Thyroid gland (tissue), 4 donors: ENCODE measurements around the gene CD46. TPM values are rescaled to one million over a fixed set of nuclear protein-coding genes. Genes with fewer than 3 reads are reported as not detected.

Experiments
- DNase-seq, 2 donors: peaks; one replicate each; pipeline ENCODE4 v3.0.0-alpha.2; 2019
- H3K27ac ChIP-seq, 3 donors: fragments of 200-600 bp; sonication (generic); 1 replicate in 2 of 3; 2 replicates in 1 of 3; pipeline ENCODE4 v1.5.1; 2016 to 2019; ENCODE audit warnings: mild to moderate bottlenecking in 1 of 3, moderate library complexity in 1 of 3
- H3K27me3 ChIP-seq: fragments of 200-600 bp; sonication (generic); one replicate; pipeline ENCODE4 v1.5.1; 2019
- H3K36me3 ChIP-seq, 2 donors: fragments of 200-600 bp; sonication (generic); one replicate each; pipeline ENCODE4 v1.5.1; 2016 to 2019
- H3K4me1 ChIP-seq, 2 donors: fragments of 200-600 bp; sonication (generic); one replicate each; pipeline ENCODE4 v1.5.1; 2017 to 2019
- H3K4me3 ChIP-seq, 3 donors: fragments of 200-600 bp; sonication (generic); replicated peaks in 1 of 3; 1 replicate in 2 of 3; 2 replicates in 1 of 3; pipeline ENCODE4 v1.5.1; 2016; ENCODE audit warnings: mild to moderate bottlenecking in 1 of 3
- H3K9me3 ChIP-seq: fragments of 200-600 bp; sonication (generic); one replicate; pipeline ENCODE4 v1.5.1; 2017
- POLR2A ChIP-seq, 2 donors: fragments of 450-650 bp; IDR thresholded peaks; one replicate each; pipeline ENCODE4 v1.6.1; 2017; ENCODE audit warnings: antibody characterized with exemption in 2 of 2, mild to moderate bottlenecking in 2 of 2, moderate library complexity in 1 of 2
- WGBS, 2 donors: methylation state at CpG; one replicate each; pipeline ENCODE4 v1.1.5; 2017; 5-methylcytosine and 5-hydroxymethylcytosine counted together
- intact Hi-C: fragments of 100-400 bp; cut with DNase I; formaldehyde crosslinking; loops from one replicate; pipeline ENCODE4 v1.15.1; 2023
- total RNA-seq, 4 donors: library from RNA; depleted of rRNA; stranded (reverse); fragments of >200 nt; gene quantifications; one replicate each; pipeline ENCODE4 v1.2.3, GENCODE V29; 2016
- TF ChIP-seq, protein P1 (sequence below), 6 experiments: fragments of 200-600 bp in 3 of 6; fragments of 450-650 bp in 3 of 6; sonication (generic) in 3 of 6; IDR thresholded peaks; one replicate each; pipeline ENCODE4 v1.5.1; 2016 to 2019; ENCODE audit warnings: antibody characterized with exemption in 6 of 6, mild to moderate bottlenecking in 2 of 6, inconsistent platforms in 1 of 6, moderate library complexity in 1 of 6

CD46 gene
- total RNA-seq, 4 donors from 2014 or later: 135 to 275 (median 180) TPM

DNA sequence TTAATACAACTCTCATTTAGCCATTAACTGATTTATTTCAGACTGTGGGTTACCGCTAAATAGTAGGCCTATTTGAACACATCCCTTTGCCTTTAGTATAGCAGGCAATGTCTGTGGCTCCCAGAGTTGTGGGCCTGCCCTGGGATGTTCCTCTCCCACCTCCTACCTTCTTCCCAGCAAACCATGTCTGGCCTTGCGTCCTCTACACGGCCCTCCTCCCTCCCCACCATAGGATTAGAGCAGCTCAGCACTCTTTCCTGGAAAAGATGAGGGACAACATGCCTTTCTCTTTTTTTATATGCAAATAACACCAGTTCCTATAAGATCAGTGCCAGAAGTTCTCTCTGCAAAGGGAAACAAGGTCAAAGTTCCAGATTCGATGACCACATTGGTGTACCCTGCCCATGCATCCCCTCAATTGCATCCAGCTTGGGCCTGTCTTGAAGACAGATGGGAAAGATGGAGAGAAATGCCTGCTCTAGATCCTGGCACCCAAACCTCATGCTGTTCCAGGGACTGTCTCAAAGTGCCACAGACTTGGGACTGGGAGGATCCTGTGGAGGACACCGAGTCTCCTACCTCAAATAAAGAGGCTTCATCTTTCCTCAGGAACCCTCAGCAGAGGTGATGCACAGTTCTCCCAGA, 57.2 kb downstream of the CD46 start:
- Histone ChIP-seq H3K4me3 (no peak overlapping the region), H3K4me1 (peaks cover 50 to 97% of the 10 kb centered on the region in 2 donors), H3K27ac (peak overlapping the region in 2 of 3 donors; percentile 3 to 24), H3K9me3 (no peaks in the 10 kb centered on the region), H3K27me3 (no peaks in the 10 kb centered on the region), H3K36me3 (peaks cover 67 to 84% of the 10 kb centered on the region in 2 donors)
- intact Hi-C loops: loop anchor here (10.0 kb wide), 1 partner anchor 164 kb away; the partner anchor contains the start of gene CR1L
- WGBS, 2 donors: 89 to 92% methylated on average over 5 of the region's 5 CpGs
- no peak for TF ChIP-seq POLR2A (IDR thresholded peaks at IDR 0.05)
- TF ChIP-seq, protein P1, sequence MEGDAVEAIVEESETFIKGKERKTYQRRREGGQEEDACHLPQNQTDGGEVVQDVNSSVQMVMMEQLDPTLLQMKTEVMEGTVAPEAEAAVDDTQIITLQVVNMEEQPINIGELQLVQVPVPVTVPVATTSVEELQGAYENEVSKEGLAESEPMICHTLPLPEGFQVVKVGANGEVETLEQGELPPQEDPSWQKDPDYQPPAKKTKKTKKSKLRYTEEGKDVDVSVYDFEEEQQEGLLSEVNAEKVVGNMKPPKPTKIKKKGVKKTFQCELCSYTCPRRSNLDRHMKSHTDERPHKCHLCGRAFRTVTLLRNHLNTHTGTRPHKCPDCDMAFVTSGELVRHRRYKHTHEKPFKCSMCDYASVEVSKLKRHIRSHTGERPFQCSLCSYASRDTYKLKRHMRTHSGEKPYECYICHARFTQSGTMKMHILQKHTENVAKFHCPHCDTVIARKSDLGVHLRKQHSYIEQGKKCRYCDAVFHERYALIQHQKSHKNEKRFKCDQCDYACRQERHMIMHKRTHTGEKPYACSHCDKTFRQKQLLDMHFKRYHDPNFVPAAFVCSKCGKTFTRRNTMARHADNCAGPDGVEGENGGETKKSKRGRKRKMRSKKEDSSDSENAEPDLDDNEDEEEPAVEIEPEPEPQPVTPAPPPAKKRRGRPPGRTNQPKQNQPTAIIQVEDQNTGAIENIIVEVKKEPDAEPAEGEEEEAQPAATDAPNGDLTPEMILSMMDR (IDR thresholded peaks at IDR 0.05): no peak
- DNase-seq: no peak

DNA sequence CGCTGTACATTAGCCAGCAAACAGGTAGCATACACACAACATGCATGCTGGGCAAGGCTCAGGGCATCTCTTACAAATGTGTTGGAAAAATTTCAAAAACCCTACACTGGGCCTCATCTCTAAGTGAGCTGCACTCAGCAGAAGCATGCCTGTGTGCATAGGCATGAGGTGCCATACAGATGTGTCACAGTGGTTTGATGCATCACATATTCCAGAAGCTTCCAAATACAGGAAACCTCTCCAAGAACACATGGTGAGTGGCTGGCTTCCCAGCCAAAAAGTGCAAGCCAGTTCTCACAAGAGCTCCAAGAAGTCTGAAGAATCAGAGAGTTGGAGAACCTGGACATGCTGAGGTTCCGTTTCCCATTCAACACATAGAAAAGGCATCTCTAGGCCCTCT, 58.3 kb downstream of the CD46 start:
- DNase-seq: no peak

DNA sequence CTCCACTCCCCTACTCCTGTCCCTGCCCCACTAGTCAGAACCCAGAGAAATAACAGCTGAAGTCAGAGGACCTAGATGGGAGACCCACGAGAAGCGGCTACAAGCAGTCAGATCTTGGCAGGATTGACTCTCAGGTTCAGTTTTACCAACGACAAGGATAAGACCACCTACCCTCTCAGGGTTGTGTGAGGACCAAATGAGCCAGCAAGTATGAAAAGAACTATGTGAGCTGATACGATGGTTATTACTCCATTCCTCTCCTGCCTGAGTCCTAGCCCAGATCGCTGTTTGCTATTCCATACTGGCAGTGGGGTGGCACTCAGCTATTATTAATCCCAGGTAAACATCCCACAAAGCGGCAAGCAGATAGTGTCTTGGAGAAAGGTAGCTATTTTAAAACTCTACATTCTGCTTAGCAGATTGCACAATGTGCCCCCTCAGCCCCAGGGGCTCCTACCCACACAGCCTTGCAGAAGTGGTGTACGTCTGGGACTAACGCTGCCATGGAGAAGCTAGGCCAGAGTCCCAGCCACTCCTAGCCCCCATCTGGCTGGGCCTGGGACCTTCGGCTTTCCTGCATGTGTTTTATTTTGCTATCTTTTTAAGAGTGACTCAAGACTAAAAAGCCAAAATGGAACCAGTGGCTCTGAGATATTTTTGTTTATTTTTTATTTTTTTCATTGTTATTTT, 58.9 kb downstream of the CD46 start:
- DNase-seq: no peak
- no peak overlapping the region for H3K4me3 ChIP-seq
- no peaks in the 10 kb centered on the region for H3K27me3 ChIP-seq
- peak overlapping the region; percentile 8 to 86 (median 75) for H3K27ac ChIP-seq
- peaks cover 64 to 84% of the 10 kb centered on the region in 2 donors for H3K36me3 ChIP-seq
- intact Hi-C loops: no loop called here
- TF ChIP-seq POLR2A (IDR thresholded peaks at IDR 0.05): no peak
- TF ChIP-seq, protein P1 (IDR thresholded peaks at IDR 0.05): no peak
- H3K4me1 ChIP-seq: peaks cover 54 to 98% of the 10 kb centered on the region in 2 donors
- no peaks in the 10 kb centered on the region for H3K9me3 ChIP-seq
- WGBS, 2 donors: 89% methylated on average over 9 of the region's 9 CpGs

More for the DNA sequence above, 58.3 kb downstream of the CD46 start:
- H3K27ac ChIP-seq: peak overlapping the region in 2 of 3 donors; percentile 75 to 86
- no peaks in the 10 kb centered on the region for H3K27me3 ChIP-seq
- 92 to 100% methylated on average over 2 of the region's 2 CpGs for WGBS, 2 donors
- intact Hi-C loops: no loop called here
- H3K36me3 ChIP-seq: peaks cover 64 to 84% of the 10 kb centered on the region in 2 donors
- peaks cover 54 to 98% of the 10 kb centered on the region in 2 donors for H3K4me1 ChIP-seq
- H3K9me3 ChIP-seq: no peaks in the 10 kb centered on the region
- TF ChIP-seq POLR2A (IDR thresholded peaks at IDR 0.05): no peak
- TF ChIP-seq, protein P1 (IDR thresholded peaks at IDR 0.05): no peak
- H3K4me3 ChIP-seq: no peak overlapping the region

DNA sequence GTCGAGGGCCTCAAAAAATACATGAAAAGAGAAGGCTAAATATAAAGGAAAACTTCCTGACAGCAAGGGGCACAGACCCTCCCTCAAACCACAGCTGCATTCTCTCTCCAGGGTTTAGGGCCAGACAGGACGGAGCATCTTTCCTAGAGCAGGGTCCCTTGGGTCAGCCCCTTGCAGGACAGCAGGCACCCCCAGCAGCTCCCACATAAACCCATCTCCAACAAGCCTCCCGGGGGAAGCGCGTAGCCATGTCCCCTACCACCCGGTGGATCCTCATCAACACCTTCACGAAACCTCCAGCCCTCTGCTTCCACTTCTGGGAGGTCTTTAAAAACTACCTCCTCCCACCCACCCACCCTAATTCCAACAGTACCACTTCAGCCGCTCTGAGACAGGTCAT, 59.5 kb downstream of the CD46 start:
- no peak for DNase-seq
- TF ChIP-seq, protein P1 (IDR thresholded peaks at IDR 0.05): no peak
- TF ChIP-seq POLR2A (IDR thresholded peaks at IDR 0.05): no peak
- Histone ChIP-seq H3K4me3 (no peak overlapping the region), H3K36me3 (peaks cover 64 to 84% of the 10 kb centered on the region in 2 donors), H3K4me1 (peaks cover 54 to 98% of the 10 kb centered on the region in 2 donors), H3K27ac (peak overlapping the region; percentile 75 to 86 (median 80)), H3K27me3 (no peaks in the 10 kb centered on the region), H3K9me3 (no peaks in the 10 kb centered on the region)
- 88 to 90% methylated on average over 8 of the region's 8 CpGs for WGBS, 2 donors
- intact Hi-C loops: no loop called here
